K562 (cell line): ENCODE measurements around the gene TGDS. TPM values are rescaled to one million over a fixed set of nuclear protein-coding genes. Genes with fewer than 3 reads are reported as not detected.

Experiments
- ATAC-seq: fragments of 200-7000 bp; cut with Tn5 transposase; 3 replicates; pipeline ENCODE4 v1.9.1; 2020; ENCODE audit warnings: moderate library complexity
- BruUV-seq: library from RNA; stranded (reverse); fragments of 400-500 nt; replicated peaks from 2 replicates; lab custom pipeline; 2021; lab: Mats Ljungman, UMichigan
- CTCF ChIA-PET: fragments of 300-600 bp; formaldehyde crosslinking; extraction: SDS; loops from one replicate; lab custom pipeline; 2021; ENCODE audit warnings: low intra/inter-chr PET ratio; lab: Yijun Ruan, JAX
- POLR2A ChIA-PET: fragments of 300-600, 350-650 bp; sonication (Branson Sonifier 250); formaldehyde crosslinking; extraction: SDS; loops from one replicate; lab custom pipeline; 2021; ENCODE audit warnings: antibody characterized with exemption, inconsistent platforms; lab: Yijun Ruan, JAX
- DNase-seq, 4 experiments: peaks; one replicate each; pipeline versions ENCODE4 v3.0.0 to v3.0.0-alpha.2; 2011 to 2018; ENCODE audit warnings: low spot score in 3 of 4, mixed read lengths in 3 of 4; ENCODE audit errors: extremely low read depth in 1 of 4
- FAIRE-seq: peaks from 2 replicates; lab custom pipeline; 2011; peaks lifted over from hg19 to GRCh38; lab: Jason Lieb, UNC
- H2AFZ ChIP-seq: 2 replicates; pipeline ENCODE4 v1.6.0; 2011; ENCODE audit warnings: low read depth, low read length, control low read depth, inconsistent platforms
- H3K27ac ChIP-seq: fragments of 200-600 bp; 3 replicates; pipeline ENCODE4 v1.8.0; 2011; ENCODE audit warnings: low read depth, mild to moderate bottlenecking, control low read depth, inconsistent platforms, low read length, moderate library complexity, mixed read lengths; ENCODE audit errors: extremely low read depth
- H3K27me3 ChIP-seq, 2 experiments: fragments of 300-600 bp in 1 of 2; 2 replicates in 1 of 2; 3 replicates in 1 of 2; pipeline versions ENCODE4 v1.6.0 to v1.8.0; 2011; ENCODE audit warnings: inconsistent platforms in 2 of 2, low read length in 2 of 2, mild to moderate bottlenecking in 1 of 2, mixed read lengths in 1 of 2, moderate library complexity in 1 of 2; ENCODE audit not compliant: control insufficient read depth in 2 of 2, insufficient read depth in 2 of 2
- H3K36me3 ChIP-seq: fragments of 300-600 bp; 3 replicates; pipeline ENCODE4 v1.8.0; 2011; ENCODE audit warnings: mild to moderate bottlenecking, low read length, inconsistent platforms; ENCODE audit not compliant: control insufficient read depth, insufficient read depth
- H3K4me1 ChIP-seq, 2 experiments: fragments of 200-600 bp in 1 of 2; replicated peaks in 1 of 2; 2 replicates in 1 of 2; 3 replicates in 1 of 2; pipeline versions ENCODE4 v1.5.1 to v1.8.0; 2011; ENCODE audit warnings: inconsistent platforms in 2 of 2, low read length in 2 of 2, mild to moderate bottlenecking in 1 of 2, mixed read lengths in 1 of 2, moderate library complexity in 1 of 2; ENCODE audit not compliant: control insufficient read depth in 2 of 2, insufficient read depth in 2 of 2
- H3K4me2 ChIP-seq: 2 replicates; pipeline ENCODE4 v1.6.1; 2011; ENCODE audit warnings: low read length, control low read depth, inconsistent platforms, mixed read lengths; ENCODE audit not compliant: insufficient read depth
- H3K4me3 ChIP-seq: fragments of 200-600 bp; sonication (generic), shearing (Covaris generic); 2 replicates; pipeline ENCODE4 v1.5.1; 2016; ENCODE audit warnings: control low read depth, inconsistent platforms
- H3K79me2 ChIP-seq: fragments of 200-600 bp; 3 replicates; pipeline ENCODE4 v1.8.0; 2011; ENCODE audit warnings: low read length, inconsistent platforms; ENCODE audit not compliant: control insufficient read depth, insufficient read depth
- H3K9ac ChIP-seq, 2 experiments: 2 replicates each; pipeline versions ENCODE4 v1.6.0 to v1.6.1; 2011; ENCODE audit warnings: low read depth in 2 of 2, low read length in 2 of 2, control low read depth in 1 of 2, inconsistent platforms in 1 of 2, mild to moderate bottlenecking in 1 of 2, mixed read lengths in 1 of 2; ENCODE audit not compliant: insufficient read depth in 1 of 2
- H3K9me1 ChIP-seq: one replicate; pipeline ENCODE4 v1.6.0; 2011; ENCODE audit warnings: inconsistent platforms, mild to moderate bottlenecking, low read length, moderate library complexity; ENCODE audit not compliant: control insufficient read depth, insufficient read depth
- H3K9me3 ChIP-seq: replicated peaks from 2 replicates; pipeline ENCODE4 v1.5.1; 2011; ENCODE audit warnings: low read depth, low read length, inconsistent platforms; ENCODE audit not compliant: control insufficient read depth, insufficient read depth
- H4K20me1 ChIP-seq: replicated peaks from 2 replicates; pipeline ENCODE4 v1.6.1; 2011; ENCODE audit warnings: low read length, inconsistent platforms, mixed read lengths; ENCODE audit not compliant: control insufficient read depth, insufficient read depth
- CBFA2T3 ChIP-seq: fragments of 450-650 bp; IDR thresholded peaks from 2 replicates; pipeline ENCODE4 v1.6.1; 2017
- CBX3 ChIP-seq, 2 experiments: IDR thresholded peaks; 1 replicate in 1 of 2; 2 replicates in 1 of 2; pipeline ENCODE4 v1.6.1; 2012; ENCODE audit warnings: inconsistent platforms in 2 of 2, low read length in 2 of 2, borderline replicate concordance in 1 of 2, control low read depth in 1 of 2
- JUNB ChIP-seq: fragments of 450-650 bp; formaldehyde crosslinking; conservative IDR thresholded peaks from 2 replicates; pipeline ENCODE4 v1.4.0; 2020; ENCODE audit warnings: mild to moderate bottlenecking
- MYBL2 ChIP-seq, 2 experiments: fragments of 450-650 bp in 1 of 2; sonication (generic) in 1 of 2; formaldehyde crosslinking in 1 of 2; IDR thresholded peaks; 2 replicates each; pipeline versions ENCODE4 v1.6.1 to v1.8.1; 2017 to 2022; ENCODE audit warnings: borderline replicate concordance in 1 of 2, inconsistent platforms in 1 of 2, low read depth in 1 of 2, mild to moderate bottlenecking in 1 of 2, missing genetic modification reagents in 1 of 2, moderate library complexity in 1 of 2
- NR4A1 ChIP-seq, 2 experiments: fragments of 250-450 bp in 1 of 2; fragments of 450-650 bp in 1 of 2; sonication (Bioruptor Pico) in 1 of 2; IDR thresholded peaks; 2 replicates each; pipeline versions ENCODE4 v1.4.0 to v1.6.1; 2016 to 2020; ENCODE audit warnings: mild to moderate bottlenecking in 2 of 2, missing compliant biosample characterization in 1 of 2, missing genetic modification characterization in 1 of 2, moderate library complexity in 1 of 2
- SIN3B ChIP-seq: fragments of 450-650 bp; IDR thresholded peaks from 2 replicates; pipeline ENCODE4 v1.6.1; 2017; ENCODE audit warnings: low read depth, mild to moderate bottlenecking, moderate library complexity
- ZNF551 ChIP-seq: fragments of 250-450 bp; sonication (Bioruptor Pico); IDR thresholded peaks from 2 replicates; pipeline ENCODE4 v1.5.0; 2021; ENCODE audit warnings: mild to moderate bottlenecking, moderate library complexity
- ZNF766 ChIP-seq: fragments of 200-800 bp; sonication (Bioruptor generic); conservative IDR thresholded peaks from 2 replicates; pipeline ENCODE4 v1.6.1; 2016; ENCODE audit warnings: missing genetic modification characterization, missing compliant biosample characterization
- WGBS: fragments of 100-300 bp; shearing (Covaris generic); methylation state at CpG from one replicate; pipeline ENCODE4 v1.1.6; 2016; ENCODE audit warnings: low coverage, mixed read lengths; ENCODE audit not compliant: insufficient coverage; ENCODE audit errors: missing lambda C conversion rate; 5-methylcytosine and 5-hydroxymethylcytosine counted together
- in situ Hi-C: fragments of 300-500 bp; cut with MboI; formaldehyde crosslinking; loops from 4 replicates; pipeline ENCODE4 v1.15.0; 2018; ENCODE audit warnings: inconsistent platforms, mixed read lengths
- intact Hi-C: fragments of 100-400 bp; cut with micrococcal nuclease; formaldehyde crosslinking; loops from 2 replicates; pipeline ENCODE4 v1.14.2; 2022
- polyA plus RNA-seq, 8 experiments: library from polyadenylated mRNA; depleted of rRNA in 4 of 8; stranded (reverse) in 5 of 8; unstranded in 3 of 8; fragments of >200 nt; fragmentation: Nextera tagmentation in 2 of 8; fragmentation: Illumina TruSeq in 1 of 8; extraction: Ambion mirVana in 2 of 8; extraction: Trizol in 1 of 8; gene quantifications; 2 replicates each; pipeline versions ENCODE4 v1.2.1 to v1.2.3, GENCODE V29; 2011 to 2014; ENCODE audit warnings: inconsistent platforms in 1 of 8, missing spikeins in 1 of 8
- total RNA-seq, 7 experiments: library from RNA; depleted of rRNA in 6 of 7; stranded (reverse); fragments of >200 nt in 6 of 7; fragmentation: Illumina TruSeq in 2 of 7; extraction: Trizol in 2 of 7; gene quantifications; 2 replicates each; pipeline versions ENCODE4 v1.2.1 to v1.2.3, GENCODE V29; 2011 to 2021; ENCODE audit warnings: low replicate concordance in 1 of 7
- TF ChIP-seq, protein P1 (sequence below): sonication (generic); formaldehyde crosslinking; IDR thresholded peaks from 2 replicates; pipeline ENCODE4 v1.8.0; 2023; ENCODE audit warnings: mild to moderate bottlenecking, missing genetic modification reagents

The TGDS gene
- total and polyA plus RNA-seq, 9 of the 15 experiments (the other 6 are each of a cell fraction or from before 2014, with no cell fraction given) = 9.9 to 43.7 (median 21.4) TPM

GRCh38 chr13:94583926-94584325 lies 12.0 kb downstream of the TGDS start:
- Histone ChIP-seq H4K20me1 (no peaks in the 10 kb centered on the region), H3K4me3 (no peak overlapping the region), H3K9ac (no peak overlapping the region), H3K27ac (no peak overlapping the region), H3K4me2 (no peak overlapping the region), H3K79me2 (peaks cover 2% of the 10 kb centered on the region; the same call in 1 of the 3 replicates), H3K9me3 (no peaks in the 10 kb centered on the region), H3K4me1 (no peaks in the 10 kb centered on the region; a peak in 1 of 5 replicates), H3K27me3 (no peaks in the 10 kb centered on the region), H2AFZ (no peak overlapping the region), H3K36me3 (peaks cover 69% of the 10 kb centered on the region), H3K9me1 (no peaks in the 10 kb centered on the region)
- no peak for FAIRE-seq
- 100% methylated on average over 1 of the region's 1 CpG for whole genome bisulfite sequencing
- no peak for TF ChIP-seq ZNF766 (CRISPR knock-in tag)
- no peak for TF ChIP-seq SIN3B
- no peak for TF ChIP-seq MYBL2 (IDR thresholded peaks at IDR 0.05; ENCODE audit: low read depth)
- TF ChIP-seq MYBL2 (CRISPR knock-in tag; IDR thresholded peaks at IDR 0.05; ENCODE audit: borderline replicate concordance) = no peak
- TF ChIP-seq JUNB = no peak
- TF ChIP-seq NR4A1 (CRISPR knock-in tag; IDR thresholded peaks at IDR 0.05) = no peak
- TF ChIP-seq NR4A1 (tag; IDR thresholded peaks at IDR 0.05) = no peak
- TF ChIP-seq ZNF551 = no peak
- TF ChIP-seq CBX3 (IDR thresholded peaks at IDR 0.05; ENCODE audit: borderline replicate concordance in 1 of 2, low read length in 2 of 2) = no peak
- TF ChIP-seq, protein P1, sequence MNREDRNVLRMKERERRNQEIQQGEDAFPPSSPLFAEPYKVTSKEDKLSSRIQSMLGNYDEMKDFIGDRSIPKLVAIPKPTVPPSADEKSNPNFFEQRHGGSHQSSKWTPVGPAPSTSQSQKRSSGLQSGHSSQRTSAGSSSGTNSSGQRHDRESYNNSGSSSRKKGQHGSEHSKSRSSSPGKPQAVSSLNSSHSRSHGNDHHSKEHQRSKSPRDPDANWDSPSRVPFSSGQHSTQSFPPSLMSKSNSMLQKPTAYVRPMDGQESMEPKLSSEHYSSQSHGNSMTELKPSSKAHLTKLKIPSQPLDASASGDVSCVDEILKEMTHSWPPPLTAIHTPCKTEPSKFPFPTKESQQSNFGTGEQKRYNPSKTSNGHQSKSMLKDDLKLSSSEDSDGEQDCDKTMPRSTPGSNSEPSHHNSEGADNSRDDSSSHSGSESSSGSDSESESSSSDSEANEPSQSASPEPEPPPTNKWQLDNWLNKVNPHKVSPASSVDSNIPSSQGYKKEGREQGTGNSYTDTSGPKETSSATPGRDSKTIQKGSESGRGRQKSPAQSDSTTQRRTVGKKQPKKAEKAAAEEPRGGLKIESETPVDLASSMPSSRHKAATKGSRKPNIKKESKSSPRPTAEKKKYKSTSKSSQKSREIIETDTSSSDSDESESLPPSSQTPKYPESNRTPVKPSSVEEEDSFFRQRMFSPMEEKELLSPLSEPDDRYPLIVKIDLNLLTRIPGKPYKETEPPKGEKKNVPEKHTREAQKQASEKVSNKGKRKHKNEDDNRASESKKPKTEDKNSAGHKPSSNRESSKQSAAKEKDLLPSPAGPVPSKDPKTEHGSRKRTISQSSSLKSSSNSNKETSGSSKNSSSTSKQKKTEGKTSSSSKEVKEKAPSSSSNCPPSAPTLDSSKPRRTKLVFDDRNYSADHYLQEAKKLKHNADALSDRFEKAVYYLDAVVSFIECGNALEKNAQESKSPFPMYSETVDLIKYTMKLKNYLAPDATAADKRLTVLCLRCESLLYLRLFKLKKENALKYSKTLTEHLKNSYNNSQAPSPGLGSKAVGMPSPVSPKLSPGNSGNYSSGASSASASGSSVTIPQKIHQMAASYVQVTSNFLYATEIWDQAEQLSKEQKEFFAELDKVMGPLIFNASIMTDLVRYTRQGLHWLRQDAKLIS (CRISPR knock-in tag) = no peak
- TF ChIP-seq CBFA2T3 = no peak
- DNase-seq = no peak
- no peak for ATAC-seq
- ChIA-PET POLR2A (no interaction called here), CTCF (no interaction called here)
- intact Hi-C loops (no loop called here), in situ Hi-C loops (no loop called here)
- no TSS peak for BruUV-seq
